ENCODE results near the gene CACNA1G. TPM values are rescaled to one million over a fixed set of nuclear protein-coding genes. Genes with fewer than 3 reads are reported as not detected.

The CACNA1G gene
- total and polyA plus RNA-seq, 9 of the 15 experiments (the other 6 are each of a cell fraction or from before 2014, with no cell fraction given) = 0.01 TPM; not detected in 8

- H2AFZ ChIP-seq (ENCODE audit: low read depth, low read length) = no peak overlapping the region
- in situ Hi-C loops (cut with MboI) = no loop called here
- H4K20me1 ChIP-seq (replicated peaks; ENCODE audit: control insufficient read depth, insufficient read depth, low read length) = peaks cover 7% of the 10 kb centered on the region
- H3K27me3 ChIP-seq (ENCODE audit: control insufficient read depth in 2 of 2, insufficient read depth in 2 of 2, low read length in 2 of 2) = peaks cover 34 to 86% of the 10 kb centered on the region in 2 experiments
- no peaks in the 10 kb centered on the region for H3K9me3 ChIP-seq (replicated peaks; ENCODE audit: control insufficient read depth, insufficient read depth, low read depth, low read length)
- WGBS (ENCODE audit: insufficient coverage, low coverage, missing lambda C conversion rate) = 0% methylated on average over 9 of the region's 10 CpGs
- ATAC-seq (peak; percentile 27; the same call in 1 of the 3 replicates), FAIRE-seq (no peak), DNase-seq (ENCODE audit: extremely low read depth in 1 of 4, low spot score in 3 of 4) (no peak)
- no peak overlapping the region for H3K4me2 ChIP-seq (ENCODE audit: insufficient read depth, low read length)
- no peaks in the 10 kb centered on the region for H3K36me3 ChIP-seq (ENCODE audit: control insufficient read depth, insufficient read depth, low read length)
- CTCF ChIA-PET (ENCODE audit: low intra/inter-chr PET ratio) = no interaction called here
- TF ChIP-seq RFX1 (IDR thresholded peaks at IDR 0.05) = peak; percentile 94
- TF ChIP-seq CREB1 (IDR thresholded peaks at IDR 0.05) = no peak
- TF ChIP-seq CREB1 (CRISPR knock-in tag; IDR thresholded peaks at IDR 0.05) = no peak
- H3K4me1 ChIP-seq (replicated peaks in 1 of 2; ENCODE audit: control insufficient read depth in 2 of 2, insufficient read depth in 2 of 2, low read length in 2 of 2) = peaks cover 0 to 23% of the 10 kb centered on the region in 2 experiments; a peak in 2 of 5 replicates
- peak overlapping the region in 1 of 2 experiments; percentile 26; a peak in 1 of 4 replicates for H3K9ac ChIP-seq (ENCODE audit: insufficient read depth in 1 of 2, low read depth in 2 of 2, low read length in 2 of 2)
- no TSS peak for BruUV-seq (replicated peaks)
- no peaks in the 10 kb centered on the region for H3K79me2 ChIP-seq (ENCODE audit: control insufficient read depth, insufficient read depth, low read length)
- no peaks in the 10 kb centered on the region for H3K9me1 ChIP-seq (ENCODE audit: control insufficient read depth, insufficient read depth, low read length)
- H3K4me3 ChIP-seq = no peak overlapping the region
- intact Hi-C loops (cut with micrococcal nuclease) = no loop called here
- POLR2A ChIA-PET = interaction anchor here (1.1 kb wide), 1 partner anchor 23 kb away, joined by 3 read pairs; no protein-coding TSS in a partner anchor
- no peak overlapping the region for H3K27ac ChIP-seq (ENCODE audit: extremely low read depth, low read depth, low read length)
Measured at GRCh38 chr17:50593321-50593720, 32.8 kb downstream of the CACNA1G start.

GRCh38 chr17:50594128-50594823 is 33.8 kb downstream of the CACNA1G start:
- no peak for ATAC-seq
- peaks cover 34 to 83% of the 10 kb centered on the region in 2 experiments for H3K27me3 ChIP-seq (ENCODE audit: control insufficient read depth in 2 of 2, insufficient read depth in 2 of 2, low read length in 2 of 2)
- in situ Hi-C loops (cut with MboI) = no loop called here
- ChIA-PET CTCF (ENCODE audit: low intra/inter-chr PET ratio) (no interaction called here), POLR2A (no interaction called here)
- no peak overlapping the region for H3K4me3 ChIP-seq
- FAIRE-seq = no peak
- no peaks in the 10 kb centered on the region for H3K79me2 ChIP-seq (ENCODE audit: control insufficient read depth, insufficient read depth, low read length)
- H3K9me1 ChIP-seq (ENCODE audit: control insufficient read depth, insufficient read depth, low read length) = no peaks in the 10 kb centered on the region
- no peaks in the 10 kb centered on the region for H3K36me3 ChIP-seq (ENCODE audit: control insufficient read depth, insufficient read depth, low read length)
- peaks cover 7% of the 10 kb centered on the region for H4K20me1 ChIP-seq (replicated peaks; ENCODE audit: control insufficient read depth, insufficient read depth, low read length)
- H3K27ac ChIP-seq (ENCODE audit: extremely low read depth, low read depth, low read length) = no peak overlapping the region
- intact Hi-C loops (cut with micrococcal nuclease) = no loop called here
- 10% methylated on average over 11 of the region's 11 CpGs for WGBS (ENCODE audit: insufficient coverage, low coverage, missing lambda C conversion rate)
- no peak overlapping the region for H3K4me2 ChIP-seq (ENCODE audit: insufficient read depth, low read length)
- H3K9me3 ChIP-seq (replicated peaks; ENCODE audit: control insufficient read depth, insufficient read depth, low read depth, low read length) = no peaks in the 10 kb centered on the region
- BruUV-seq (replicated peaks) = no TSS peak
- no peak overlapping the region for H2AFZ ChIP-seq (ENCODE audit: low read depth, low read length)
- TF ChIP-seq POU5F1 (IDR thresholded peaks at IDR 0.05; ENCODE audit: borderline replicate concordance, low read depth, low read length, partially characterized antibody) (no peak), ZNF780A (CRISPR knock-in tag; IDR thresholded peaks at IDR 0.05) (no peak), ZNF277 (CRISPR knock-in tag; IDR thresholded peaks at IDR 0.05; ENCODE audit: borderline replicate concordance) (no peak), IFI16 (CRISPR knock-in tag; IDR thresholded peaks at IDR 0.05) (no peak)
- no peak for DNase-seq (ENCODE audit: extremely low read depth in 1 of 4, low spot score in 3 of 4)
- H3K4me1 ChIP-seq (replicated peaks in 1 of 2; ENCODE audit: control insufficient read depth in 2 of 2, insufficient read depth in 2 of 2, low read length in 2 of 2) = peaks cover 0 to 21% of the 10 kb centered on the region in 2 experiments; a peak in 2 of 5 replicates
- no peak overlapping the region for H3K9ac ChIP-seq (ENCODE audit: insufficient read depth in 1 of 2, low read depth in 2 of 2, low read length in 2 of 2)
